ENCODE results near the gene LHB.
"Not testable (repeated sequence)": the region's sequence is repeated elsewhere in the genome, so short reads cannot be mapped to it uniquely, and the experiment has no call there.

The LHB gene

DNA sequence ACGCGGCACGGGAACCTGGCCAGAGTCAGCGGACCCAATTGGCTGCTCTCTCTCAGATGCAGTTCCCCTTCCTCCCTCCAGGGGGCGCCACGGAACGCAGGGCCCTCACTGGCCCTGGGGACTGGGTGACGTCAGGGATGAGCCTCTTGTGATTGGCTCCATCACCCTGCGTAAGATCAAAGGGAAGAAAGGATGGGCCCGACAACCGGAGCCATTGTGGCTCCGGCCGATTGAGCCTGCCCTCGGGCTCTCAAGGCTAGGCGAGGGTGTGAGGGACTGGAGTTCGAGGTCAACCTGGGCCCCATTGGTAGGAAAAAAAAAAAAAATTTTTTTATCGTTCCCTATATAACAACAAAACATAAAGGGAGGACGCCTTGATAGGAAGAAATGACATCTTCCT lies 19.9 kb upstream of the LHB start, which contains the start of gene CGB1:
Gene CGB1, minus strand, starts transcription at position 81 of the 400 bp plus-strand sequence. CDS start 184 bp downstream, outside the sequence.
- not testable (repeated sequence) for DNase-seq

DNA sequence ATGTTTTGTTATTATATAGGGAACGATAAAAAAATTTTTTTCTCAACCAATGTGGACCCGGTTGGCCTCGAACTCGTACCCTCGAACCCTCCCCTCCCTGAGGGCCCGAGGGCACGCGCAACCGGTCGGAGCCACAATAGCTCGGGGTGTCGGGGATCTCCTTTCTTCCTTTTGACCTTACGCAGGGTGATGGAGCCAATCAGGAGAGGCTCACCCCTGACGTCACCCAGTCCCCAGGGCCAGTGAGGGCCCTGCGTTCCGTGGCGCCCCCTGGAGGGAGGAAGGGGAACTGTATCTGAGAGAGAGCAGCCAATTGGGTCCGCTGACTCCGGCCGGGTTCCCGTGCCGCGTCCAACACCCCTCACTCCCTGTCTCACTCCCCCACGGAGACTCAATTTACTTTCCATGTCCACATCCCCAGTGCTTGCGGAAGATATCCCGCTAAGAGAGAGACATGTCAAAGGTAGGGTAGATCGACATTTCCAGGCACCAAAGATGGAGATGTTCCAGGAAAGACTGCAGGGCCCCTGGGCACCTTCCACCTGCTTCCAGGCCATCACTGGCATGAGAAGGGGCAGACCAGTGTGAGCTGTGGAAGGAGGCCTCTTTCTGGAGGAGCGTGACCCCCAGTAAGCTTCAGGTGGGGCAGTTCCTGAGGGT lies 14.9 kb upstream of the LHB start, which contains the start of gene CGB2:
Gene CGB2, plus strand, starts transcription at position 249 of the 660 bp plus-strand sequence. Its CDS starts 206 bp downstream, at position 455.
- DNase-seq = not testable (repeated sequence)

DNA sequence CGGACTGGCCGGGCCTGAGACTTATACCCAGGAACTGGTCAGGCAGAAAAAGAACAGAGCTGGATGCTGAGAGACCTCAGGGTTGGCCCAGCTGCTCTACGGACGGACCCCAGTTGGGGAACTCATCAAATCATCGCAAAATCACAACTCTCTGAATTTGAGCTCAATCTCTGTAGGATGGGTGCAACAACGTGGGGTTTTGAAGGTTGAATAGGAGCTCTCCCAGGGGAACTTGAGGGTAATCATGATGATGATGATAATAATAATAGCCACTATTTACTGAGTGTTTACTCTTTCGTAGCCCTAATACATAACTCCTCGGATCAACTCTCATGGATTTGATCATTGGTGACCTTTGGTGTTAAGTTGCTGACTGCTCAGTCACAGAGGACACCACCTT lies 13.4 kb upstream of the LHB start:
- DNase-seq = not testable (repeated sequence)

DNA sequence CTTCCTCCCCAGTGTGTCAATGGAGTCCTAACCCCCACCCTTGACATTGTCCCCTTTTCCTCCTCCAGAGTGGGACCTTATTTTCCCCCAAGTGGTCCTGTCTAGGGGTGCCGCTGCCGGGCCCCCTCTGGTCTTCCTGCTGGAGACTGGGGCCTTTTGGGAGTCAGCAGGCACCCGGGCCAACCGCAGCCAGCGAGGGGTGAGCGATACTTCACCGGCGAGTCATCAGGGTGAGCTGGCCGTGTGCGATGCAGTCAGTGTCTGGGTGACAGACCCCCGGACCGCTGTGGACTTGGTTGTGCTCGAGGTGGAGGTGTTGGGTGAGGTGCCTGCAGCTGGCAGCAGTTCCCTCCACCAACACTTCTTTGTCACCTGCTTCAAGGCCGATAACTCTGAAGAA lies 12.9 kb upstream of the LHB start:
- not testable (repeated sequence) for DNase-seq

DNA sequence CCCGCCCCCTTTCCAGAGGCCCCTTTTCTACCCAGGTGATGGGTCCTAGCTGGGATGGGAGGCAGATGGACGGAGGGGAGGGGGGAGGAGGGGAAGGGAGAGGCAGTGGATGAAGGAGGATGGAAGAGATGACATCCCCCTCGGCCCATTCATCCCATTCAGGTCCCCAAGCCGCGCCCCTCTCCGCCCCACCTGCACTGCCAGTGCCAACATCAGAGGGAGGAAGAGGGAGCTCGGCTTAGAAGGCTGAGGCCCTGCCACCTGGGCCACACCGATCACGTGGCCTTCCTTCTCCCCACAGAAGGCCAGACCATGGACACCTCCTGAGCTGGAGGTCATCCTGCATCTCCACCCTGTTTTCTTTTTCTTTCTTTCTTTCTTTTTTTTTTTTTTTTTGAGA lies 11.8 kb upstream of the LHB start:
- DNase-seq = not testable (repeated sequence)

DNA sequence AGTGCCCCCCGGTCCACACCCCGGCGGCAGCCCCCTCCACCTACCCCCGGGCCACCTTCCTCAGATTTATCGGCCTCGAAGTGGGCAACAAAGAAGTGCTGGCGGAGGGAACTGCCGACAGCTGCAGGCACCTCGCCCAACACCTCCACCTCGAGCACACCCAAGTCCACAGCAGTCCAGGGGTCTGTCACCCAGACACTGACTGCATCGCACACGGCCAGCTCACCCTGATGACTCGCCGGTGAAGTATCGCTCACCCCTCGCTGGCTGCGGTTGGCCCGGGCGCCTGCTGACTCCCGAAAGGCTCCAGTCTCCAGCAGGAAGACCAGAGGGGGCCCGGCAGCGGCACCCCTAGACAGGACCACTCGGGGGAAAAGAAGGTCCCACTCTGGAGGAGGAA lies 8.7 kb upstream of the LHB start:
- DNase-seq = not testable (repeated sequence)

DNA sequence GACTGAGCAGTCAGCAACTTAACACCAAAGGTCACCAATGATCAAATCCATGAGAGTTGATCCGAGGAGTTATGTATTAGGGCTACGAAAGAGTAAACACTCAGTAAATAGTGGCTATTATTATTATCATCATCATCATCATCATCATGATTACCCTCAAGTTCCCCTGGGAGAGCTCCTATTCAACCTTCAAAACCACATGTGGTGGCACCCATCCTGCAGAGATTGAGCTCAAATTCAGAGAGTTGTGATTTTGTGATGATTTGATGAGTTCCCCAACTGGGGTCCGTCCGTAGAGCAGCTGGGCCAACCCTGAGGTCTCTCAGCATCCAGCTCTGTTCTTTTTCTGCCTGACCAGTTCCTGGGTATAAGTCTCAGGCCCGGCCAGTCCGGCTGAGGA lies 8.2 kb upstream of the LHB start:
- DNase-seq = not testable (repeated sequence)

DNA sequence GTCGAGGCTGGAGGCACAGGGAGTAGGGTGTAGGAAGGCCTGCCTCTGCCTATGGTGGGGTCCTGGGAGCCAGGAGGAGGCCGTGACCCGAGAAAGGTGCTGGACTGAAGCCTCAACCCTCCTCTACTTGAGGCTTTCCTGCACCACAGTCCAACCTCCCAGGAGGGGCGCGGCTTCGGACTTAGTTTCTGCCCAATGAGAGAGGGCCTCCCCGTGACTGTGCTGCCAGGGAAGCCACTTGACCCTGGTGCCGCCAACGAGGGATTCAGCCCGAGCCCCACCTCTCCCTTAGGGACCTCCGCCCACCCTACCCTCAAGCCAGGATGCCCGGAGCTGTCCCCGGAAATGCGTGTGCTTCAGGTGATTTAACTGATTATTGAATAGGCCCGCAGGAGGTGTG lies 7.3 kb upstream of the LHB start, which contains the start of gene CGB3:
Gene CGB3, minus strand, starts transcription at position 101 of the 400 bp plus-strand sequence. CDS start 362 bp downstream, outside the sequence.
- not testable (repeated sequence) for DNase-seq

DNA sequence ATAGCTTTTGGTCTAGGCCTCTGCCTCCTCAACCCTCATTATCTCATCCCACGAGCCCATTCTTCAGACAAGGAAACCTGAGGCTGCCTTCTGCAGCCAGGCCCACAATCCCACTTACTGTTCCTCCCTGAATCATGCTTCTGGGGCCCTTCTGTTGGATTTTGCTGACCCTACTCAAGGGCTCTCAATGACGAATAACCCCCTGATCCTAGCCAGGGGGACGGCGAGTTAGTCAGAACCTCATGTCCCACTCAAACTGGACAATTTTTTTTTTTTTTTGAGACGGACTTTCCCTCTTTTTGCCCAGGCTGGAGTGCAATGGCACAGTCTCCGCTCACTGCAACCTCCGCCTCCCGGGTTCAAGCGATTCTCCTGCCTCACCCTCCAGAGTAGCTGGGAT lies 5.2 kb upstream of the LHB start:
- no peak for DNase-seq

DNA sequence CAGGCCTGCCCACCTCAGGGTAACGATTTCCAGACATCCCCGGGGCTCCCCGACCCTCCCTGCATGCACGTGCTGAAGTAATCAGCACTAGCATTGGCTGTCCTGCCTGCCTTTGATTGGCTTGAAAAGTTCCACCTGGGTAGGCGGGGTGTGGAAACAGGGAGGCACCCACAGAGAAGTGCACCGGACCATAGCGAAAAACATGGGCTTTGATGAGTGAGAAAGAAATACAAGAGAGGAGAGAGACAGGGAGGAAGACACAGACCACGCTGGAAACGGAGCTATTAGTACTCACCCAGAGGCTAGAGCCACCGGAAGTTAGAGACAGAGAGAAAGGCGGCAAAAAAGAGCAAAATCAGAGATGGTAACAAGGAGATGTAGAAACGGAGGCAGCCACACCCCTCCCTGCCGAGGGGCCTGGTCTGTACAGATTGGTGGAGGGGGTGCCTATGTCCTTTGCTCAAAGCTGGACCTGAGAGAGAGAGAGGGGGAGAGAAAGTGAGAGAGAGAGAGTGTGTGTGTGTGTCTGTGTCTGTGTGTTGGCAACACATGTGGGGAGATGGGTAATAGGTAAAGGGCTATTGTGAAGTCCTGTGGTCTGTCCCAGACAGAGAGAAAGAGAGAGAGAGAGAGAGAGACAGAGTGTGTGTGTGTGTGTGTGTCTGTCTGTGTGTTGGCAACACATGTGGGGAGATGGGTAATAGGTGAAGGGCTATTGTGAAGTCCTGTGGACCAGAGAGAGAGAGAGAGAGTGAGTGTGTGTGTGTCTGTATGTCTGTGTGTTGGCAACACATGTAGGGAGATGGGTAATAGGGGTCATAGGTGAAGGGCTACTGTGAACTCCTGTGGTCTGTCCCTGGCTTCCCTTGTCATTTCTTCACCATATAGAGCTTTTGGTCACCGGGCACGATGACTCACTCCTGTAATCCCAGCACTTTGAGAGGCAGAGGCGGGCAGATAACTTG lies 4.3 kb upstream of the LHB start:
- no peak for DNase-seq

DNA sequence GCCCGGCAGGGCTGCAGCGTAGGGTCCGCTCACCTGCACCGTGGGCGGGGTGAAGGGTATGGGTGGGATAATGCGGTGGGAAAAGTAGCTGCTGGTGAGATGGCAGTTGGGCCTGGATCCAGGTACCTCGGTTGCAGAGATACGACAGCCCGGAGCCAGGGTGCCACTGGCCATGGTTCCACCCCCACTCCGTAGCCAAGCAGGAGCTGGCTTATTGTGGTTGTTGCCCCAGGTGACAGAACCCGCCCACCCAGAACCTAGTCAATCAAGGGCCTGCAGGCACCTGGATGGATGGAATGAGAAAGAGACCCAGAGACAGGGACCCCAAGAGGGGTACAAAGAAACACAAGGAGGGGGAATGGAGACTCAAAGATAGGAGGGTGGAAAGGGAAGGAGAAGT lies 3.5 kb upstream of the LHB start:
- DNase-seq = no peak

DNA sequence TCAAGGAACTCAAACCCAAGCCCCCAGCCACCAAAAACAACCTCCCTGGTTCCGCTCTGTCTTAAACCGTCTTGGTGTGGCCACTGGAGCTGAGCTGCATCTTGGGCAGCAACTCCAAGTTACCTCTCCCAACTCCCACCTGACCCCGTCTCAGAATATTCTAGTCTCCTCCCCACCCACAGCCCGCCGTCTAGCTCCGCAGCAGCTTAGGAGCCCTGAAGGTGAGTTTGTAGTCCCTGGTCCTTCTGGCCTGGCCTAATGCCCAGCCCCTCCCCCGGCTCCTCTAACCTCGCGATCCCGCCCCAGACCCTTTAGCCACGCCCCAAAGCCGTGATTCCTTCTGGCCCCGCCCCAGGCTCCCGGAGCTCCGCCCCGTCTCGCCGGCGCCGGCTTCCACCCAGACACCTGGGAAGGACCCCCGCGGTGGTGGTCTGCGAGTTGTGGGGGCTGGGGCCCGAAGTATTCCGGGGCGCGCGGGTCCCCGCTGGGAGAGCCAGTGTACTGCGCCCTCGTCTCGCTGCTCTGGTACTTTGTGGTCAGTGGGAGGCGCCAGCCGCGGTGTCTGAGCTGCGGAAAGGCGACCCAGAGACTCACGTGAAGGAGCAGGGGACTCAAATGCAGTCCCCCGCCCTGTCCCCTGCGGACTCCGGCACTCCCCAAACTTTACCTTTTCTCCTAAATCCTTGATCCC lies 2.5 kb upstream of the LHB start:
- DNase-seq = no peak

DNA sequence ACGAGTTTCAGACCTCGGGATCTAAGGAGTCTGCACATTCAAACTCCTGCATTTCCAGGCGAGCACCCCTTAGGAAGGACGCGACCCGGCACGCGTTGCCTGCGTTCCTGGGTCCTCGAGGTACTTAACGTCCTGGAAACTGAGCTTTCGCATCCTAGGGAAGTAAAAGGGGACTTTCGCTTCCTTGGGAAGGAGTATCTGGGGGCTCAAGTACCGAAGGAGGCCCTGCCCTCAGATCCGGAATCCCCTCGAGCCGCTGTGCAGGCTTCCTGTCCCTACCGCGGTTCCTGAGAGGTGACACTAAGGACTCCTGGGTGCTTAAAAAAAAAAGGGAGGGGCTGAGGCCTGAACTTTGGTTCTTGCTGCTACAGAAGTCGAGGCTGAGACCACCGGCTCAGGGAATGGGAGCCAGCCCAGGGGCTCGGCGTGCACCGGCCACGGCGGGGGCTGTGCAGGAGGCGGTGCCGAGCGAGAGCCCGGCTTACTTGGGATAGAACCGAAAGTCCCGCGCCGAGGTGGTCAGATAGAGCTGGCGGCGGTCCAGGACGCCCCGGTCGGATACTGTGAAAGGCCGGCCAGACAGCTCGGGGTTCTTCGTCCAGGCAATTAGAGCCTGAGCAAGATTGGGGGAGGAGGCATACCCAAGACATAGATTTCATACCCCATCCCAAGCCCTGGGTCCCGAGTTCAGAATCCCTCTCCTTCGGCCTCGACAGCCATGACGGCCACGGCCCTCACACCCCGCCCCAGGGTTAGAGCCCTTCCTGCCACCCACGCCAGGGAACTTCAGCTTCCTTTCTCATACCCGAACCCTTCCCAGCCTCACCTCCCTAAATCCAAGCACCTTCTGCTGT lies 1.7 kb upstream of the LHB start:
- DNase-seq = not testable (repeated sequence)

DNA sequence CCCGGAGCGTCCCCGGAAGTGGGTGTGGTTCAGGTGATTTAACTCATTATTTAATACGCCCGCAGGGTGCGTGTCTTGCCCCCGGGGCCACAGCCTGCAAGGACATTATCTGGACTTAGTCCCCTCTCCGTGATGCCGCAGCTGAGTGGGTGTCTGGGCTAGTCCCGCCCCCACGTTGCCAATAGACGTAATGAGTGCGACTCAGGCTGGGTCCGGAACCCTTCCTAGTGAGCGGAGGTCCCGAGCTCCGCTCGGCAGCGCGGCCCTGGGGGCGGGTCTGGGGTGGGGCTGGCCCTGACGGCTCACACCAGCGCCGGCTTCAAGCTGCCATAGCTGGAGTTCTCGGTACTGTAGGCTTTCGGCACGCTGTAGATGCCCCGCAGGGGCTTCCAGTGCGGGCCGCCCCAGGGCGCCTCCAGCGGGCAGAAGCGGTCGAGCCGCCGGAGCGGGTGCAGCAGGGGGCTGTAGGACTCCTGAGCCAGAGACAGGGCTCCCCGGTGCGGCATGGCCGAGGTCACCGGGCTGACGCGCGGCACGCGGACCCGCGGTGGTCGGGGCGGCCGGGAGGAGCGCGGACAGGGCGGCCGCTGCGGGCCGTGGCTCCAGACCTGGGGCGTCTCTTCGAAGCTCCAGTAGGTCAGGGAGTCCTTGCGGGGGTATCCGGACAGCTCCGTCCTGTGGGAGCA lies 918 bp upstream of the LHB start:
- no peak for DNase-seq

DNA sequence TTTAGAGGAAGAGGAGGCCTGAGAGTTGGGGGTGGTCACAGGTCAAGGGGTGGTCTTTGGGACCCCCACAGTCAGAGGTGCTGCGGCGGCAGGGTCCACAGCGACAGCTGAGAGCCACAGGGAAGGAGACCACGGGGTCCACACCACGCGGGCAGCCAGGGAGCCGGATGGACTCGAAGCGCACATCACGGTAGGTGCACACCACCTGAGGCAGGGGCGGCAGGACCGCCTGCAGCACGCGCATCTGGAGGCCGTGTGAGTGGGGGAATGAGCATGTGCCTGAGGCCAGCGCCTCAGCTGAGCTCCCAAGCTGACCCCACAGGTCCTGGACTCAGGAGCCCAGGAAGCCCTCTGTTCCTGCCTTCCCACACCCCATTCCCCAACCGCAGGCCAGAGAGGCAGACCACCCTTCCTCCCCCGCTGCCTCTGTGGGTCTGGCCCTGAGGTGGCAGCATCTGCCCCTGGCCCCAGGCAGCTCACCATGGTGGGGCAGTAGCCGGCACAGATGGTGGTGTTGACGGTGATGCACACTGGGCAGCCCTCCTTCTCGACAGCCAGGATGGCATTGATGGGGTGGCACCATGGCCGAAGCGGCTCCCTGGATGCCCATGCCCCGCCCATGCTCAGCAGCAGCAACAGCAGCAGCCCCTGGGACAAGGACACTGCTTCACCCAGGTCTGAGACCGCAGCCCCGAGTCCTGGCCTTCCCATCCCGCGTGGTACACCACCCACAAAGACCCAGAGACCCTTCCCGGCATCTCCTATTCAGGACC lies 638 bp downstream of the LHB start:
- DNase-seq = no peak

DNA sequence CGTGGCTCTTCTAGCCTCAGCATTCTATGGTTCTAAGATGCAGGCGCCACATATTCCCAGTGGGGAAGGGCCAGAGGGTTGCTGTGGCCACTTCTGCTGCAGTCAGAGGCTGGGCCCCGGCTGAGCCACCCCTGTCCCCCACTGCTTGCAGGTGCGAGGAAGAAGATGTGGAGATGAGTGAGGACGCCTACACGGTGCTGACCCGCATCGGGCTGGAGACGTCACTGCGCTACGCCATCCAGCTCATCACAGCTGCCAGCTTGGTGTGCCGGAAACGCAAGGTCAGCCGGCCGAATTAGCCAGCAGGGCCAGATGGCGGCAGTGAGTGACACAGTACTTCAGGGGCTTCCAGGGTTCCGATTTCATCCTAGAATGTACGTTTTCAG lies 2.0 kb downstream of the LHB start:
- DNase-seq = peak; percentile 45

DNA sequence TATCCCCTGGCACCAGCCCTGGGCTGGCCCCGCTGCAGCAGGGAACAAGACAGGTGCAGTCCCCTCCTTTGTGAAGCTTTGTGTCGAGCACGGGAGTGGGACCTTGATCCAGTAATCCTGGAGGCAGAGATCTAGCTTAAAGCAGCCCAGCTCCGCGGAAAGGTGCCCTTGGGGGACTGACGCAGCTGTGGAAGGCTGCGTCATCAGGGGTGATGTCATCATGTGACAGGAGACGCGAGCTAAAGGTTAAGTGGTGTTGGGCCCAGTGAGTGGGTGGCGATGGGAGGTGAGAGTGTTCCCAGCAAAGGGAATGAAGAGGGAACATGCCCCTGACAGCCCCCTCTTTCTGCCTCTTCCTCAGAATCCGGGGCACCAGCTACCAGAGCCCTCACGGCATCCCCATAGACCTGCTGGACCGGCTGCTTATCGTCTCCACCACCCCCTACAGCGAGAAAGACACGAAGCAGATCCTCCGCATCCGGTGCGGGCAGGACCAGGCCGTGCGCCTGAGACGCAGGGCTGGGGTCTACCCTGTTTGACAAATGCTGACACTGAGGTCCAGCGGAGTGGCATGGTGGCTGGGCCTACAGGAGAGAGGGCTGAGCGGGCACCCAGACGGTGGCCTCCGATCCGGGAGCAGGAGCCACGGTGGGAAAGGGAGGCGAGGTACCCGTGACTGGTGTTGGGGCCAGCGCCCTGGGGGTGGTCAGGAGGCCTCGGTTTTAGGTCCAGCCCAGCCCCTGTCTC lies 2.6 kb downstream of the LHB start:
- no peak for DNase-seq

DNA sequence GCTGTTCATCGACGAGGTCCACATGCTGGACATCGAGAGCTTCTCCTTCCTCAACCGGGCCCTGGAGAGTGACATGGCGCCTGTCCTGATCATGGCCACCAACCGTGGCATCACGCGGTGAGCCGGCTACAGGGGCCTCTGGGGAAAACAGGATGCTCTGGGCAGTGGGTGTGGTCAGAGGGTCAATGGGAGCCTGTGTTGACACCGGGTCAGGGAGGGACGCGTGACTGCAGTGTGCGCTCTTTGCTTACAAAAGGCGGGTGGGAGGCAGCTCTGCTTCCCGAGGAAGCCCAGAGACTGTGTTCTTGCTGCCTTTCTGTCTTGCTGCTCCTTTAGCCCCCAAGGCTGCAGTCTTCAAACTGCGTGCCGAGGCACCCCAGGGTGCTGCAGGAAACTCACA lies 5.7 kb downstream of the LHB start:
- DNase-seq = no peak

DNA sequence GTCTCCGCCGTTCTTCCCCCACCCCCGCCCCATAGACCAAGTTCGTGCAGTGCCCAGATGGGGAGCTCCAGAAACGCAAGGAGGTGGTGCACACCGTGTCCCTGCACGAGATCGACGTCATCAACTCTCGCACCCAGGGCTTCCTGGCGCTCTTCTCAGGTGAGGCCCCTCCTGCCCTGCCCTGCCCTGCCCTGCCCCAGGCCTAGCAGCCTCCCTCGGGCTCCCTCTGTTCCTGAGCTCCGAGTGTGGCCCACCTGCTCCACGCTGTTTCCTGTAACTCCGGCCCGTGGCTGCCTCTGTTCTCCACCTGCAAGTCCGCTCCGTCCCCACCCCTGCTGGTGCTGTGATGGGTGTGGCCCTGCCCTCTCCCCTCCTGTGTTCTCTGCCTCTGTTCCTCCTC lies 6.4 kb downstream of the LHB start:
- no peak for DNase-seq

DNA sequence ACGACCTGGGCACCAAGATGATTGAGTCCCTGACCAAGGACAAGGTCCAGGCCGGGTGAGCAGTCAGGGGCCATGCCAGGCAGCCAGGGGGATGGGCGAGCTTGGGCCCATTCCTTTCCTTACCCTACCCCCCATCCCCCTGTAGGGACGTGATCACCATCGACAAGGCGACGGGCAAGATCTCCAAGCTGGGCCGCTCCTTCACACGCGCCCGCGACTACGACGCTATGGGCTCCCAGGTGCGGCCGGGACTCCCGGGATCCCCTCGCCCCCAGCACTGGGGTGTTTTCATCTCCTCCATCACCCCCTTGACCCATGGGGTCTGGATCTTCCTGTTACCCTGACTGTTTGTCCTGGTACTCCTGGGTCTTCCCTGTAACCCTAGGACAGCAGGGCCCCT lies 7.1 kb downstream of the LHB start:
- no peak for DNase-seq

Data from NCI-H524 treated with DMSO at 0.1 percent for 48 hours (cell line).